NCI-H1105 (cell line): ENCODE measurements around the gene C19orf12.
"Not testable (repeated sequence)": the region's sequence is repeated elsewhere in the genome, so short reads cannot be mapped to it uniquely, and the experiment has no call there.

Experiments
- DNase-seq: peaks from one replicate; lab custom pipeline; 2025; lab: John Stamatoyannopoulos, UW

Gene C19orf12

DNA sequence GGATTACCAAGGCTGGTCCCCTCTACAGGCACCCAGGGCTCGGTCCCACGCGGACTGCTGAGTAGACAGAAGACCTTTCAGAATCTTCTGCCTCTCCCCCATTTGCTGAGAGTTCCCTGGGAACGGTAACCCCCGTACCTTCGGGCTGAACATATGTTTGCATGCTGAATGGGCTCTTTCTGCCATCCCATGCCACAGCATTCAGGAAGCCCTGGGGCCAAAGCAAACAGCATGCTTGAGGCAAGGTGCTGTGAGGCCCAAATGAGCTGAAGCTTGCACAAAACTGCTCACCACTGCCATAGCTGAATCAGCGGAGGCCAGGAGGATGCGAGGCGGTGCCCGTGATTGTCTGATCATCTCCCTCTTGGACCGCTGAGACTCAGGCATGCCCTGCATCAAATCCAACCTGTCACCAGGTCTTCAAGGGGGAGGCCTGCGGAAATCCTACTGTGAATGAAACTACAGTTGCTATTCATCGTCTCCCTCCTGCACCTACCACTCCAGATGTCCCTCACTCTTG, 16.3 kb upstream of the C19orf12 start:
- DNase-seq: no peak

DNA sequence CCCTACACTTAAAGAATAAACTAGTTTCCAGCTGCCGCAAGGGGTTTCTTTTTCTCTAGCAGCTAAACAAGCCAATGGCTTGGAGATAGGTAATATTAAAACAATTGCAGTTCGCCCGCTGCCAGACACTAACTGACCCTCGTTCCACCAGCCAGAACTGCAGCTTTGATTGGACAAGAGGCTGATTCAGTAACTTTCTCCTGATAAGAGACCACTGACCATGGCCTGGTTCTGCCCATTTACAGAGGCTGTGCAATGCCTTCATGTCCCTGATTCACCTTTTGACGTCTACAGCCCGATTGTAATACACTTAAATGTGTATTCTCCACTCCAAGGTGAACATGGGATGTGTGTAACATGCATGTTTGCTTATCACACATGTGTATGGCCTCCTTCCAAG, 12.8 kb upstream of the C19orf12 start:
- DNase-seq: no peak

DNA sequence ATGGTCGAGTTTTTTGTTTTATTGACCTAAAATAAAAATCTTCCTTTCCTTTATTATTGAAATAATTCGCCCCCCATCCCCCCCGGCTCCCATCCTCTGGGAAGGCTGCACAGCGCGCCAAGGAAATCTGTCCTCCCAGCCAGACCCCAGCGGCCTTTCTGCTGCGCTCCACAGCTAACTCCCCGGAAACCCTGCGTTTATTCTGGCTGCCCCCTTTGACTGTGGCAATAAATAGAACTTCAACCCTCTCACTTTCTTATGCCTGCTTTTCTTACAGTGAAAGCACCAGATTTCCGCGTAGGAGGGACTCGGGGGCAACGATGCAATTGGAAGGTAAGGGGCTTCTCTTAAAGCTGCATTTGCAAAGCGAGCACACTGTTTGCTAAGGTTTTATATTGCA, 9.7 kb upstream of the C19orf12 start:
- no peak for DNase-seq

DNA sequence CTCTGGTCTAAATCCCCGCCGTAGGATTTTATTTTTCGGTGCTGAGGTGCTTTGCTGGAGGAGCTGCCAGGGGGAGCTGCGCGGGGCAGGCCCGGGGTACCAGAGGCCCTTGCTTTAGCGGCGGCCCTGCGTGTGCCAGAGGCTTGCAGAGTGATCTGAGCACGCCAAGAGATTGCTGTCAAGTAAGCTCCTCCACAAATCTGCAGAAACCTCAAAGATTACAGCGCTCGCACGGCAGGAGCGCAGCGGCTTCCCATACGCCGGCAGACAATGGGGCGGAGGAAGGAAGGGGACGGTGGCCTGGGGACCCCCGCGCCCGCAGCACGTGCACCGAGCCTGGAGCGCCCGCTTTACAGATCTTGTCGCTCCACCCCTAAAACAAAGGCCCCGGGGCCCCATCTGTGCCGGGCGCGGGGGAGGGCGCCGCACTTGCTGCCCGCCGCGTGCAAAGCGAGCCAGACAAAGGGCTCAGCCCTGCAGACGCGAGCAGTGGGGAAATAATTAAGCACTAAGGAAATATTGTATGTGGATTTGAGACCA, 9.1 kb upstream of the C19orf12 start:
- DNase-seq: no peak

DNA sequence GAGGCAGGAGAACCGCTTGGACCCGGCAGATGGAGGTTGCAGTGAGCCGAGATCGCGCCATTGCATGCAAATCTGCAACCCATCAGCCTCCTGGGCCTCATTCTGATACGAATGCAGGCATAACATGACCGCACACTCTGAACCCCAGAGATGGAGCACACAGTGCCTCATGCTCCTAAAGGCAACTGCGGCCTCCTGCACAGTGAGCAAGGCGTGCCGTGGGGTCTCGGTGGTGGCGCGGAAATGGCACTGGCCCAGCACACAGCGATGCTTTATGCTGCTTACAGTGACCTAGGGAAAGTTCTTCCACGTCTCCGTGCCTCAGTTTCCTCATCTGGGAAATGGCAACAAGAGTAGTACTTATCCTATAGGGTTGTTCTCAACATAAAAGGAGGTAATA, 2.0 kb upstream of the C19orf12 start:
- no peak for DNase-seq

DNA sequence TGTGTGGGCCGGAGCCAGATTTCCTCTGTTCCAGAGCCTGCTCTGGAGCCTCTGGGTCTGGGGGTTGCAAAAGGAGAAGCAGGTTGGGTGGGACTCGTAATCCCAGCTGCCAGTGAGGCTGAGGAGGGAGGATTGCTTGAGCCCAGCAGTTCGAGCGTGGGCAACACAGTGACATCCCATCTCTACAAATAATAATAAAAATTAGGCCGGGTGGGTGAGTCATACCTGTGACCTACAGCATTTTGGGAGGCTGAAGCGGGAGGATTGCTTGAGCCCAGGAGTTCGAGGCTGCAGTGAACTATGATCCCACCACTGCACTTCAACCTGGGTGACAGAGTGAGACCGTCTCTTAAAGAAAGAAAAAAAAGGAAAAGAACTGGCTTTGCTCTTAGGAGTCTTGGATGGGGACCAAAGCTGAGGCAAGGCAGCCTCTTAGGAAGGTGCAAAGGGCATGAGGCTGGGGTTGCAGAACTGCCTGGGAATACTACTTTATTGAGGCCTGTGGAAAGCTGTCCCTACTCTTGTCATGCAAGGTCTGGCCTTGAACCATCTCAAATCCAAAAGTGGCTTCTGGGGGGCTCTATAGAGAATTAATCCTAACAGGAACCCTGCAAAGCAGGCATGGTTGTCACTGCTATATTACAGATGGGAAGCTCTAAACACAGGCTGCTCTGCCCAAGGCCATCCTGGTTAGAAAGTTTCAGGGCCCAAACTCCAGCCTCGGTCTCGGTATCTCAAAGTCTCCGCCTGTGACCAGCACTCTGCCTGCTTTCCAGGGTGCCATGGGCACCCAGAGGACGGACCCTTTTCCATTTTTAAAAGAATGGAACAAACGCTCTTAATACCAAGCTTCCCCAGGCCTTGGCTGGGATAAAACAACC, 880 bp upstream of the C19orf12 start:
- DNase-seq: no peak

DNA sequence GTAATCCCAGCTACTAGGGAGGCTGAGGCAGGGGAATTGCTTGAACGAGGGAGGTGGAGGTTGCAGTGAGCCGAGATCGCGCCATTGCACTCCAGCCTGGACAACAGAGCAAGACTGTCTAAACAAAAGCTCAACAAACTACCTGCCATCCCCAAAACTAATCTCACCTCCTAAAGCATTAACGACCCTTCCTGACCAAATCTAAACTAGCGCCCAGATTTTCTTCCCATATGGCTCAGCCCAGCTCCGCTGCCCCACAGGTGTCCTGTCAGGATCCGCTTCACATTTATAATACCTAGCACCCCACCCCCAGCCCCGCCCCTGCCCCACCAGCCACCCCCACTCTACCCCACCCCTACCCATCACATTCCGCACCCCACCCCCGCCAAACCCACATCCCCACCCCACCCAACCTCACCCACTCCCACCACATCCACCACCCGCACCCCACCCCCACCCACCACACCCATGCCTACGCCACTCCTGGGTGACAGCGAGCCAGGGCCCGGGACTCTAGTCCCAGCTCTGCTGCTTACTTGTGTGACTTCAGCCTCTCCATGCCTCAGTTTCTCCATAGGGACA, 599 bp downstream of the C19orf12 start:
- DNase-seq: no peak

DNA sequence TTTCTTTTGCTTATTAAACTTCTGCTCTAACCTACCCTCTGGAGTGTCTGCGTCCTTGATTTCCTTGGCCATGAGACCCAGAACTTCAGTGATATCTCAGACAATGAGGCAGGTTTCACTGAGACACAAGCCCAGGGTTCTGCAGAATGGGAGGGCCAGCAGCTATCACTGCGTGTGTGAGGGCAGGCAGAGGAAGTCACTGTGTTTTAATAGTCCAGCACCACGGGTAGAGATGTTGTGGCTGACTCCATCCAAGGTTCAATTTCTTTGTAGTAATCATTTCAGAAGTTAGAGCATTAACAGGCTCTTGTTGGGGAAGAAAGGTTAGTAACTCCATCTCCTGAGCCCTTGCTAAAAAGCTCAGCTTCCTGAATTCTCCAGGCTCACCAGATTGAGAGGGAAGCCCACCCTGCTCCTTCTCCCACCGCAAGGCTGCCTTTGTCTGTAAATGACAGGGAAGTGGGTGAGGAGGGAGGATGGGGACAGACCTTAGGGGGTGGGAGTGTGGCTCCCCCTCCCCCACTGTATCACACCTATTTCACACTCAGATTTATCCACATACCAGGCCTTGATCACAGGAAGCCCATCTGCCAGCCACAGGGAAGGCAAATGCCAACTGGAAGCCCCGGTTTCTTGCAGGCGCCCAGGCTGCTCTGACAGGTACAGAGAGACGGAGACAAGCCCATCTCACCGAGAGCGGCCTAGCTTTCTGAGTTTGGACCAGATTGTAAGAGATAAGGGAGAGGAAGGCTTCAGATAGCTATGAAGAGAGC, 2.1 kb downstream of the C19orf12 start:
- no peak for DNase-seq

DNA sequence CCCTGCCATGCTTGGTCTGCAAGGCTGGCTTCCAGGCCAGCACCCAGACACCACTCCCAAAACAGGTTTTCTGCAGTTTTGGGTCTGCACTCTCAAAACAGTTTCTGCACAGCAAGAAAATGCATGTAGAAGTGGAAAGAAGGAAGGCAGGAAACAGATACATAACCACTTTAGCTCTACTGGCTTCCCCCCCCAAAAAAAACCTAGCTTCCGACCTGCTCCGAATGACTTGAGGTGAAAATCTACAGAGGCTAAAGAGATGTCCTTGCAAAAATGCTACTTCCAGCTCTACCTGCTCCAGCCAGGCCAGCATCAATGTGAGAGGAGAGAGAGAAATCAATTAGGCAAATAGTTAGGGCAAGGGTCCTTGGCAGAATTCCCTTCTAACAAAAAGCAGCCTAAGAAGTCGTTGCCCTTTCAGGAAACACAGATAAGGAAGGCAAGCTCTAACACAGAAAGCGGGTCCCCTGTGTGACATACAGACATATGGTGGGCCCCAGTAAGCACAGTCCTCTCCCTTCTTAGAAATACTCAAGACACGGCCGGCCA, 3.4 kb downstream of the C19orf12 start:
- DNase-seq: no peak

DNA sequence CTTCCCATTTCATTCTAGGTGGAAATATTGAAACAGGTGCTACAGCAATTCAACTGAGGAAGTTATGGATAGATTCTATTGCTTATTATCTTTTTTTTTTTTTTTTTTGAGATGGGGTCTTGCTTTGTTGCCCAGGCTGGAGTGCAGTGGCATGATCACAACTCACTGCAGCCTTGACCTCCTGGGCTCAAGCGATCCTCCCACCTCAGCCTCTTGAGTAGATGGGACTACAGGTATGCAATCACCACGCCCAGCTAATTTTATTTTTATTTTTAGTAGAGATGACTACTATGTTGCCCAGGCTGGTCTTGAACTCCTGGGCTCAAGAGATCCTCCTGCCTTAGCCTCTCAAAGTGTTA, 5.6 kb downstream of the C19orf12 start:
- DNase-seq: not testable (repeated sequence)

DNA sequence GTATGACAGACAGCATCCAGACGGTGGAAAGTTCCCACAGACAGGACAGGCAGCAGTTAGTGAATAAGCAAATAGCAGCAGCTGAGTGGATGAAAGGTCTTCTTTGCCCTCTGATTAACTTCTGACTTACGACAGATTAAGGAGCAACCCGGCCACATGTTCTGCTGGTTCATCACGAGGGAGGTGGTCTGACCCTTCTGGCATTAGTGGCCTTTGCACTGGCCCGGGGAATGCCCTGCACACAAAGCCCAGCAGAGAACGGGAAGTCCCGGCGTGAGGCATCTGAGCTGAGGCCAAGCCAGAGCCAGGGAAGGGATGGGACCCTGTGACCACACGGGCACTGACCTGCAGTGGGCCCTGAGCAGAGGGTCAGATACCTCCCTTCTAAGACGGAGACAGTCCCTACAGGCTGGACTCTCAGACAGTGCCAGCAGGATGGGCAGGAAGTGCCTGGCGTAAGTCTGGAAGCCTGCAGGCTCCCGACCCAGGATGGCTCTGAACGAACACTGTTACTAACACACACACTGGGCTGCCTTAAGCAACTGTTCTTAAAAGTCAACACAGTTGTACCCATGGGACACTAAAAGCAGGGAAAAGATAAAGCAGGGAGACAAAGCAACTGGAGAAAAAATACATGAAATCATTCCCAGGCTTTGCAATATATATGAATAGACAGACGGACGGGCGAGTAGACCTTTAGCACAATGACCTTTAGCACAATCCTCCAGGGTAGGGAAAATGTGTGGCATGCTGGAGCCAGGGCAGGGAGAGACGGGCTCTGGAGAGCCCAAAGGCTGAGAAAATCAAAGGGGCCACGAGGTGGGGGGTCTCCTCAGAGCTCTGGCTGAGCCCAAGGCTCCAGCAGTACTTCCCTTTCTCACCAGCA, 6.3 kb downstream of the C19orf12 start:
- DNase-seq: no peak

DNA sequence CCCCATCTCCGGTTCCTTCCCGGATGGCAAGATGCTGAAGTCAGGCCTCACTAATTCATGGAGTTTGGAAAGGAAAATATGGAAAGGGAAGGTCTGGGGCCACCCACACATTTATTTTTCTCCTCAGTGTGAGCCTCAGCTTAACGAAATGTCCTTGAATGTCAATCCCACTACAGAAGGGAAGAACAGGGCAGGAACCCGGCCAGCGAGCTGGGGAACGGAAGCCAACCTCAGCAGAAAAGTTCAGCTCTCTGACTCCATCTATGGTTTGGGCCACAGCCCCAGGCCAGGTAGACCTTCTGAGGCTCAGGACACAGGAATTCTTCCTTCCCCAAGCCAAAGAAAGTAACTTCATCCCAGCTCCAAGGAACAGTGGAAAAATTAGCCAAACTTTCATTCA, 8.4 kb downstream of the C19orf12 start:
- DNase-seq: no peak

DNA sequence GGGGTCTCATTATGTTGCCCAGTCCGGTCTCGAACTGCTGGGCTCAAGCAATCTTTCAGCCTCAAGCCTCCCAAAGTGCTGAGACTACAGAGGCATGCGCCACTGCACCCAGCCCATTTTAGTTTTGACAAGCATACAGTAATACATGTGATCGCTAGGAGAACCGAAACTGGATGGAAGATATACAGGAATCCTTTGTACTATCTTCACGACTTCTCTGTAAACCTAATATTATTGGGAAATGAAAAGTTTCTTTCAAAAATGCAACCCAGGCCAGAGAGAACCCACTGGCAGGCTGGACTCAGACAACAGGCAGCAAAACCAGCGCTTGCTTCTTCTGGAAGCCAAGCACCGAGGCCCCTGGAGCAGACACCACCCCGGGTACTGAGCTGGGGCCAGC, 9.4 kb downstream of the C19orf12 start:
- no peak for DNase-seq

DNA sequence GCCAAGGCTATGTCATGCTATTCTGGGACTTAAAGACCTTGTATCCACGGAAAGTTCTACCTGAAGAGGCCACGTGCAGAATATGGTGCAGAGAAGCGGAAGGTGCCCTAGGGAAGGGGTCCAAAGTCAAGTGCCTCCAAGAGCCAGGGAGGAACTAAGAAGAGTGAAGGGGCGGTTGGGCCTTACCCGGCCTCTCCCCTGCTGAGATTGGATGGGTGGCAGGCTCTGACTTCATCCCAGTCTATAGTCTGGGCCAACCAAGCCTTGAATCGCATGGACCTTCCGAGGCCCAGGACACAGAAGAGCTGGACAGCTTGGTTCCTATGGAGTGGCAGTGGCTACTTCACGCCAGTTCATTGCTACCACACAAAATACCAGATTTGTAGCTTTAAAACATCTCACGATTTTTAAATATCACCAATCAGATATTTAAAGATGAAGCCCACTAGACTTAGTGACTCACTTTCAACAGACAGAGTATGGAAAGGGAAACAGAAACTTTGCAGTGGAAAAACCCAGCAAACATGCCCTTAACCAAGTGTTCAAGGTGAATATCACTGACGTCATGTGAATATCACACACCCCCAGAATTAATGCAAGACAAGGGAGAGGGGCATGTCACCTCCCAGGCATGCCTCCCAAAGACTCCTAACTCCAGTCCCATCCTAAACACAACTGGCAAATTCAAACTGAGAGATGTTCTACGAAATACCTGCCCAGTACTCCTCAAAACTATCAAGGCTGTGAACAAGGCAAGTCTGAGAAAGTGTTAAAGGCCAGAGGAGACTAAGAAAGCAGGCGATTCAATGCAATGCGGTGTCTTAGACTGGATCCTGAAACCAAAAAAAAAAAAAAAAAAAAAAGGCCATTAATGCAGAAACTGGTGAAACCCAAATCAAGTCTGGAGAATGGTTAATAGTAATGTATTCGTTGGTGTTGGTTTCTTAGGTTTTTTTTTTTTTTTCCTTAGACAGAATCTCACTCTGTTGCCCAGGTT, 10.2 kb downstream of the C19orf12 start:
- no peak for DNase-seq

DNA sequence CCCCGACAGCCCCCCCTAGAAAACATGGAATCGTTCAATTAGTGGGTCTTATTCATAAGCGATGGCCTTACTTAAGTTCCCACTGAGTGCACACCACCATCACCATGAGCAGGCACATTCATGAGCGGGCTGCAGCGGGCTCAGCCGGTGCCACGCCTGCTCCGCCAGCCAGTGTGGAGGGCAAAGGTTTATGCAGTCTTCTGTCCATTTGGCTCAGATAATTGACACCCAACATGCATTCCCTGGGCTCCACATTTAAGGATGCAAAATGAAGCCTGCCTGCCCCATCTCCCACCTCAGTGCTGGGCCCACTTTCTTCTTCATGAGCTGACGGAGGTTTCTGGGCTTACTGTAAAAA, 12.1 kb downstream of the C19orf12 start:
- DNase-seq: no peak

DNA sequence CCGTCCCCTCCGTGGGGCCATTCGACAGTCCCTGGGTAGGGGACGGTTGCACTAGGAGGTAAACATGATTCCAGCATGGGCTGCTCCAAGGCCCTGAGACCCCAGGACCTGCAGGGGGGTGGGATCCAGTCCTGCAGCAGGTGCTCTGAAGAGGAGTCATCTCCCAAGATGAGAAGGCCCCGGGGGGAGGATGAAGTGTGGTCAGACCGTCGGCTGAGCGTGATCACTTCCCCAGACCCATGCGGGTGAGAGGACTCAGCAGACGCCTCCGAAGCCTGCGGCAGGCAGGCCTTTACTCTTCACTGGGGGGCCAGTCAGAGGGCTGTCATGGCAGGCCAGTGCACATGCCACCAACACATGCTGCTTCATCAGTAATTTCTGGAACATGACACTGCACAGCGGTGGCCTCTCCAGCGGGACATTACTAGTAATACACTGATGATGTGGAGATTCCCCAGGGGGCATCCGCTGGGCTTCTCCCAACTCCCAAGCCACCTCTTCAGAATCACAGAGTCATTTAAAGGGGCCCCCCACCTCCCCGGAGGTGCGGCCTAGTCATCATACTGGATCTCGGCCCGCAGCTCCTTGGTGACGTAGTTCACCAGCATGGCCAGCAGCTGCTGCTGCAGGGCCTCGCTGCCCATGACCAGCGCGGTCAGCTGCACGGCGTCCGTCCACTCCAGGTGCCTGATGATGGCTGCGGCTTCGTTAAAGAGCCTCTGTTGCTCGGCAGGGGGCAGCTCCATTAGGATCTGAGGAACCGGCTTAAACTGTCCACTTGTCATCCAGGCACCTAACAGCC, 12.7 kb downstream of the C19orf12 start:
- DNase-seq: no peak

DNA sequence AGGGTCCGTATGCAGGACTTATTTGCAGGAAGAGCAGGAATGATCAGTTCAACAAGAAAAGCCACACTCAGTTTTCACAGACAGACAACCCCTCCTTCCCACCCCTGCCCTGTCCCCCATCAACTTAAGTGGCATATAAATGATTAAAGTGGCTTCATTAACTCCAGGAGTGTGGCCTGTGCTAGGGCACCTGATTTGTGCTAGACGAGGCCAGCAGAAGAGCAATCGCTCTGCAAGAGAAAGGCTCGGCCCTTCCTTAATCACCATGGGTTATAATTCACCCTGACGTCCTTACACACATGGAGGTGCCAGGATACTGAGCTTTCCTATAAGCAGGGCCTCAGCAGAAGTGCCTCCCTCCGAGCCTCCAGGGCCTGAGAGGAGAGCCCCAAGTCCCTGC, 14.6 kb downstream of the C19orf12 start:
- DNase-seq: no peak

DNA sequence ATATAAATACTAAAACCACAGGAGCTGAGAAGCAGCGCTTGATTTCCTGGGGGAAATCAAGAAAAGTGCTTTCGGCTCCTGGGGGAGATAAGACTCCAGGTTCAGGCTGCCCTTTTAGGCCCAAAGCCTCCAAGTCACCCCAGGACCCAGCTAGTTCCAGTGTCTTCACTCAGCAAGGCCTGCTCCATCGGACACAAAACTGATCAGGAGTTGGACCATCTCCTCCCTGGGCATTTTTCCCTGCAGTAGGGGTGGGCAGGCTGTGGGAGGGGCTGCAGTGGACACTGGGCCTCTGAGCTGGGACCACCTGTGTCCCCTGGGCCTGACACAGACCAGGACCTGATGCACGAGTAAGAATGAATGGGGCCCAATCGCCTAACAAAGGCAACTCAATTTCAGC, 15.2 kb downstream of the C19orf12 start:
- no peak for DNase-seq
